ENCODE measurements around the gene PRDM11. TPM values are rescaled to one million over a fixed set of nuclear protein-coding genes. Genes with fewer than 3 reads are reported as not detected.

Gene PRDM11
- 10 to 100 TPM; 26.4 to 57.2 (median 29.6) TPM for total RNA-seq

GRCh38 chr11:45146072-45147016 lies at the start of gene PRDM11:
Gene PRDM11 (plus strand): TSS chr11:45146639. CDS start chr11:45181767, 35,128 bp downstream.
- H3K4me1 ChIP-seq, result peaks cover 0 to 43% (median 16%) of the 10 kb centered on the region in 3 donors
- TF ChIP-seq POLR2AphosphoS5 (IDR thresholded peaks at IDR 0.05) (no peak), POLR2A (IDR thresholded peaks at IDR 0.05) (peak; percentile 20 to 54), EP300 (IDR thresholded peaks at IDR 0.05) (no peak)
- H3K27ac ChIP-seq, result peak within 1 kb of the TSS; percentile 94 to 99 (median 98)
- no peaks in the 10 kb centered on the region for H3K36me3 ChIP-seq
- H3K27me3 ChIP-seq, result no peaks in the 10 kb centered on the region
- 0 to 1% methylated on average over 22 to 30 of the region's 93 CpGs for WGBS, 2 donors (ENCODE audit: low coverage in 1 of 2)
- ATAC-seq, result peak; percentile 84
- no peaks in the 10 kb centered on the region for H3K9me3 ChIP-seq
- peak within 1 kb of the TSS; percentile 53 to 77 for H3K4me3 ChIP-seq

GRCh38 chr11:45097721-45098493 lies 48.5 kb upstream of the PRDM11 start:
- H3K4me3 ChIP-seq, result no peak overlapping the region
- WGBS, 2 donors (ENCODE audit: low coverage in 1 of 2), result 8 to 25% methylated on average over 4 of the region's 10 CpGs
- H3K27ac ChIP-seq, result no peak overlapping the region
- H3K4me1 ChIP-seq, result peaks cover 0 to 14% (median 3%) of the 10 kb centered on the region in 3 donors
- H3K9me3 ChIP-seq, result no peaks in the 10 kb centered on the region
- TF ChIP-seq POLR2A (IDR thresholded peaks at IDR 0.05) (no peak), EP300 (IDR thresholded peaks at IDR 0.05) (no peak), POLR2AphosphoS5 (IDR thresholded peaks at IDR 0.05) (peak; percentile 88)
- TF ChIP-seq, protein P1, sequence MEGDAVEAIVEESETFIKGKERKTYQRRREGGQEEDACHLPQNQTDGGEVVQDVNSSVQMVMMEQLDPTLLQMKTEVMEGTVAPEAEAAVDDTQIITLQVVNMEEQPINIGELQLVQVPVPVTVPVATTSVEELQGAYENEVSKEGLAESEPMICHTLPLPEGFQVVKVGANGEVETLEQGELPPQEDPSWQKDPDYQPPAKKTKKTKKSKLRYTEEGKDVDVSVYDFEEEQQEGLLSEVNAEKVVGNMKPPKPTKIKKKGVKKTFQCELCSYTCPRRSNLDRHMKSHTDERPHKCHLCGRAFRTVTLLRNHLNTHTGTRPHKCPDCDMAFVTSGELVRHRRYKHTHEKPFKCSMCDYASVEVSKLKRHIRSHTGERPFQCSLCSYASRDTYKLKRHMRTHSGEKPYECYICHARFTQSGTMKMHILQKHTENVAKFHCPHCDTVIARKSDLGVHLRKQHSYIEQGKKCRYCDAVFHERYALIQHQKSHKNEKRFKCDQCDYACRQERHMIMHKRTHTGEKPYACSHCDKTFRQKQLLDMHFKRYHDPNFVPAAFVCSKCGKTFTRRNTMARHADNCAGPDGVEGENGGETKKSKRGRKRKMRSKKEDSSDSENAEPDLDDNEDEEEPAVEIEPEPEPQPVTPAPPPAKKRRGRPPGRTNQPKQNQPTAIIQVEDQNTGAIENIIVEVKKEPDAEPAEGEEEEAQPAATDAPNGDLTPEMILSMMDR (IDR thresholded peaks at IDR 0.05), result peak in 3 of 4 experiments; percentile 18 to 52 (median 39)
- H3K27me3 ChIP-seq, result peaks cover 29% of the 10 kb centered on the region
- no peaks in the 10 kb centered on the region for H3K36me3 ChIP-seq
- peak; percentile 44 for ATAC-seq

DNA sequence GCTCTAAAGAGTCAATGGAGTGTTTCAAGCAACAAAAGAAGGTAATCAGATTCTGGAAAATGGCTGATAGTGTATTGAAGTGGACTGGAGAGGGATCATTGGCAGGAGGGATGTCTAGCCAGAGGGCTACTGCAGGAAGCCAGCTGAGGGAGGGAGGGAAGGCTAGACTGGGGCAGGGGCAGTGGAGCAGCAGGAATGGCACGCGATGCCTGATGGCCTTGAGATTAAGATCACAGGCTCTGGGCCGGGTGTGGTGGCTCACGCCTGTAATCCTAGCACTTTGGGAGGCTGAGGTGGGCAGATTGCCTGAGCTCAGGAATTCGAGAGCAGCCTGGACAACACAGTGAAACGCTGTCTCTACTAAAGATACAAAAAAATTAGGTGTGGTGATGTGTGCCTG lies 47.5 kb upstream of the PRDM11 start:
- TF ChIP-seq POLR2A (IDR thresholded peaks at IDR 0.05), result no peak
- TF ChIP-seq, protein P1 (IDR thresholded peaks at IDR 0.05), result no peak
- TF ChIP-seq EP300 (IDR thresholded peaks at IDR 0.05), result no peak
- peaks cover 33% of the 10 kb centered on the region for H3K27me3 ChIP-seq
- no peak for ATAC-seq
- no peak overlapping the region for H3K4me3 ChIP-seq
- no peaks in the 10 kb centered on the region for H3K9me3 ChIP-seq
- H3K27ac ChIP-seq, result no peak overlapping the region
- H3K4me1 ChIP-seq, result peaks cover 0 to 19% (median 3%) of the 10 kb centered on the region in 3 donors
- H3K36me3 ChIP-seq, result no peaks in the 10 kb centered on the region
- WGBS, 2 donors (ENCODE audit: low coverage in 1 of 2), result 75 to 76% methylated on average over 5 to 6 of the region's 6 CpGs

DNA sequence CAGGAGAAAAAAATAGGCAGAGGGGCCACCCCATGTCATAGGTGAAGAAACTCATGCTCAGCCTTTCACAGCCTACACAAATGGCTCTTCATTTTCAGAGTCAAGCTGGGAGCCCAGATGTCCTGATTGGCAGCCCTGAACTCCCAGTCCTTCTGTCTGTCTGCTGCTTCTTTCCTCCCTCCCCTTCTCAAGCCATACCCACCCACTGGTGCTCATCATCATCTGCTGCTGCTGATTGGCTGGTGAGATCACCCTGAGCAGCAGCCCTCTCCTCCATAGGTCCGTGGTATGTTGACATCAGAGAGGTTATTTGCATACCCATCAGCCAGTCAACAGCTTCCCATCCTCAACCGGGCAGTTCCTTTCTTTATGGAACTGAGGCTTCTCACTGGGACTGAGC lies 46.1 kb upstream of the PRDM11 start:
- ATAC-seq, result no peak

More for the DNA sequence above, 46.1 kb upstream of the PRDM11 start:
- TF ChIP-seq, protein P1 (IDR thresholded peaks at IDR 0.05), result no peak
- TF ChIP-seq EP300 (IDR thresholded peaks at IDR 0.05) (no peak), POLR2A (IDR thresholded peaks at IDR 0.05) (no peak), POLR2AphosphoS5 (IDR thresholded peaks at IDR 0.05) (no peak)
- H3K9me3 ChIP-seq, result no peaks in the 10 kb centered on the region
- no peak overlapping the region for H3K27ac ChIP-seq
- 20% methylated on average over 2 of the region's 2 CpGs; no CpG with 5 or more reads in 1 of the 2 donors for WGBS, 2 donors (ENCODE audit: low coverage in 1 of 2)
- H3K36me3 ChIP-seq, result no peaks in the 10 kb centered on the region
- peaks cover 33% of the 10 kb centered on the region for H3K27me3 ChIP-seq
- no peak overlapping the region for H3K4me3 ChIP-seq
- peaks cover 0 to 19% (median 3%) of the 10 kb centered on the region in 3 donors for H3K4me1 ChIP-seq
